Measurements from ENCODE around the gene OTX1.

OTX1 gene

DNA sequence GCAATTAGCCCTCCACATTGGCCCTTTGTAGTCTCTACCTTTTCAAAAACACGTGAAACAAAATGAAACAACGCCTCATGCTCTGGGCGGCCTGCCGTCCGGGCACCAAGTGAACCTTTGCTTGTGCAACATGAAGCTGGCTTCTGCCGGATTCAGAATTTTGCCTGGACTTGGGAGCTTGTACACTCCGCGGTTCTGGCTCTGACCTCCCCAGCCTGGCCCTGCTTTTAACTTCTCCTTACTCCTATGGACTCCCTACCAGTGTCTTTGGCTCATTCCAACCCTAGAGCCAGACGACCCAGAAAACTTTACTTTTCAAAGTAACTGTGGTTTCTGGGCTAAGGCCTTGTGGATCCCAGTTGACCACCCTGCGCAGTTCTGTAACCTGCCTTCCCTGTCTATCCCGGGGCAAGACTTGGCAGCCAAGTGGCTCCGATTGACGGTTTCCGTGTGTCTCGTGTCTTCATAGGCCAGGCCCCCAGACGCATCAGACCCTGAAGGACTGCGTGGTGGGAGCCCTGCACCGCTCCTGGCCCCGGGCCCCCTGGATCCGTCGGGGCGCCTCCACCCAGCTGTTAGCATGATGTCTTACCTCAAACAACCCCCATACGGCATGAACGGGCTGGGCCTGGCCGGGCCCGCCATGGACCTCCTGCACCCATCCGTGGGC lies 1.9 kb downstream of the OTX1 start:
- H3K4me3 Mint-ChIP-seq = peak overlapping the region; percentile 51
- H3K4me1 Mint-ChIP-seq = peaks cover 89% of the 10 kb centered on the region
- H3K9me3 Mint-ChIP-seq = peaks cover 8% of the 10 kb centered on the region
- H3K36me3 Mint-ChIP-seq = no peaks in the 10 kb centered on the region
- no peak for ATAC-seq
- no peak overlapping the region for H3K27ac Mint-ChIP-seq
- peaks cover 96% of the 10 kb centered on the region for H3K27me3 Mint-ChIP-seq

GRCh38 chr2:63053081-63053888 lies 2.7 kb downstream of the OTX1 start:
- ATAC-seq = no peak
- Mint-ChIP-seq H3K9me3 (peaks cover 8% of the 10 kb centered on the region), H3K4me1 (peaks cover 89% of the 10 kb centered on the region), H3K36me3 (no peaks in the 10 kb centered on the region), H3K4me3 (peak overlapping the region; percentile 41), H3K27ac (no peak overlapping the region), H3K27me3 (peaks cover 96% of the 10 kb centered on the region)

GRCh38 chr2:63053889-63054602 lies 3.4 kb downstream of the OTX1 start:
- no peak for ATAC-seq
- Mint-ChIP-seq H3K27me3 (peaks cover 95% of the 10 kb centered on the region), H3K27ac (no peak overlapping the region), H3K36me3 (no peaks in the 10 kb centered on the region), H3K9me3 (peaks cover 8% of the 10 kb centered on the region), H3K4me3 (peak overlapping the region; percentile 45), H3K4me1 (peaks cover 87% of the 10 kb centered on the region)

DNA sequence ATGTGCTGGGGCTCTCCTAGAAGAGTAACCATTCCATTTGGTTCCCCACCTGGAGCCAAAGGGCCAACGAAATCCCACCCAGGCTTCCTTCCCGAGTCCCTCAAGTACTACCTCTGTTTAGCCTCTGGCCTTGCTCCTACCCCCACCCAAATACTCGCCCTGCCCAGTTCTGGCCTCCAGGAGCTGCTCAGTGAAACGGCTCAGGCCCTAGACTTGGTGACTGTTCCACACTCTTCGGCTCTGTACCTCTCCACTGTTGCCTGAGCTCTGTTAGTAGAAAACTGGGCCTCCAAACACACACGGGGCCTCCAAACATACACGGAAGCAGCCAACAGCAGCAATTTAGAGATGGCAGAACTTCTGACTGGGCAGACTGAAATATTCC lies 4.2 kb downstream of the OTX1 start:
- ATAC-seq = no peak
- H3K36me3 Mint-ChIP-seq = no peaks in the 10 kb centered on the region
- no peak overlapping the region for H3K27ac Mint-ChIP-seq
- peak overlapping the region; percentile 45 for H3K4me3 Mint-ChIP-seq
- H3K4me1 Mint-ChIP-seq = peaks cover 80% of the 10 kb centered on the region
- H3K9me3 Mint-ChIP-seq = peaks cover 8% of the 10 kb centered on the region
- H3K27me3 Mint-ChIP-seq = peaks cover 87% of the 10 kb centered on the region

- H3K4me1 Mint-ChIP-seq = peaks cover 76% of the 10 kb centered on the region
- H3K27ac Mint-ChIP-seq = no peak overlapping the region
- no peaks in the 10 kb centered on the region for H3K36me3 Mint-ChIP-seq
- peak overlapping the region; percentile 25 for H3K4me3 Mint-ChIP-seq
- H3K27me3 Mint-ChIP-seq = peaks cover 82% of the 10 kb centered on the region
- H3K9me3 Mint-ChIP-seq = peaks cover 8% of the 10 kb centered on the region
- no peak for ATAC-seq
These were observed 4.8 kb downstream of the OTX1 start for GRCh38 chr2:63055226-63056106.

DNA sequence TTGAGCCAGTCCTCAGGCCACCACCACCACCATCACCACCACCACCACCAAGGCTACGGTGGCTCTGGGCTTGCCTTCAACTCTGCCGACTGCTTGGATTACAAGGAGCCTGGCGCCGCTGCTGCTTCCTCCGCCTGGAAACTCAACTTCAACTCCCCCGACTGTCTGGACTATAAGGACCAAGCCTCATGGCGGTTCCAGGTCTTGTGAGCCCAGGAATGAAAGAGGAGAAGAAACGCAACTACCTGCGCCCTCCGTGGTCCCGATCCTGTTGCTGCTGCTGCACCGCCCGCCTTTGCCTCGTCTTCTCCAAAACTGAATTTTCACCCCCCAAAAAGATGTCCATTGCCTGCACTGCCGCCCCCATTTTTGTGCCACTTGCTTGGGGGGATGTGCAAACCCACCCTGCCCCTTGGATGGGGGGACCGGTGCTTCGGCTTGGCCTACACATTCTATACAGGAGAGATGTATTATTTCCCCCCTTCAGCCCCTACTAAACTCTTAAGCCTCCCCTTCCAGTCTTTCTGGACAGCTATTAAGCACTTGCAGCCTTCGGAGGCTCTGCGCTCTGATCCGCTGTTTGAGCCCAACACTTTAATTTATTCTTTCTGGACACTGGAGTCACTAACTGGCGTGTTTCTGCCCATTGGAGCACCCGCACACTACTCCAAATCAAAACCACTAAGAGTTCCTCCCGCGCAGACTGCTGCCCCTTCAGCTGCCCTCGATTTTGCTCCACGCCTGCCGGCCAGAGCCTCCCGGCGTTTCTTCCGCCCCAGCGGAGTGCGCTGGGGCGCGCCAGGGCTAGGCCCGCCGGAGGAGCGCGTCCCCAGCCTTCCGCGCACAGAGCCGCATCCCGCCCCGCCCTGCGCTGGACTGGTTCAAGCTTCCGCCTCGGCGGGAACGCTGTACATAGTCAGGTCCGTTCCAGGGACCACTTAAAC lies 5.7 kb downstream of the OTX1 start:
- Mint-ChIP-seq H3K9me3 (peaks cover 8% of the 10 kb centered on the region), H3K4me3 (peak overlapping the region; percentile 25), H3K27me3 (peaks cover 79% of the 10 kb centered on the region), H3K36me3 (no peaks in the 10 kb centered on the region), H3K27ac (no peak overlapping the region), H3K4me1 (peaks cover 69% of the 10 kb centered on the region)
- ATAC-seq = no peak

DNA sequence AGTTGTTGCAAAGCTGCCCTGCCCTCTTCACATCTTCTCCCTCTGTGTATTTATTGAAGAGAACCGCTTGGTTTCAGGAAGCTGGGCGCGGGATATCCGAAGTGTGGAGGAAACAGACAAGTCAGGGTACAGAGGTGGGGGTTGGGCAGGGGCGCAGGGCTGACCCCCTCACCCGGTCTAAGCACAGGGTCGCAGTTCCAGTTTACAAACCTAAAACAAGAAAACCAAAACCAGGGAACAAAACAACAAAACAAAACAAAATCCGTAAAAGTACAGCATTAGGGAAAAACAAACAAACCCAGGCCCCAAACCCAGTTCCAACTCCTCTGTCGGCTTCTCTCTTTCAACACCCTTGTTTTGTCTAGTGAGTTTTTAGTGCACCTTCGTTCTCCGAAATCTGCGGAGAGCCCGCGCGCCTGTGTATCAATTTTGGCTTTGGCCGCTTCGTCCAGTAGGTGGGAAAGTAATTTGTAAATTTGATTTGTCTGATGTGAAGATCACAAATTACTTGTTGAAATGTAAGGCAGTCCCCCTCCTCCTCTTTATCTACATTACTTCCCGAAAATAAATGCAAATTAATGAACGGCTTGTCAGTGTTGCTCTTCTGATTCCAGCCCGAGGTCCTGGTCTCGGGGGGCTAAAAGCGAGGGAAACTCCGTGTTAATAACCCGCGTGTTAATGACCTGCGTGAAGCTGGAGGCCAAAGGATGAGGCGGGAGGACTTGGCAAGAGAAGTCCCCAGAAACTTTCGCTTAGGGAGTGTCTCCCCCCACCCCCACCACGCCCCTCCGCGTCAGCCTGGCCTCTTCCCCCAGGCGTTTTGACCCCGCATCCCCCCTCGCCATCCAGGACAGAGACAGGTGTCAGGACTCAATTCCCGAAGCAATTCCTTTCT lies 6.9 kb downstream of the OTX1 start:
- H3K36me3 Mint-ChIP-seq = no peaks in the 10 kb centered on the region
- peak overlapping the region; percentile 6 for H3K4me3 Mint-ChIP-seq
- no peak for ATAC-seq
- H3K27me3 Mint-ChIP-seq = peaks cover 83% of the 10 kb centered on the region
- no peak overlapping the region for H3K27ac Mint-ChIP-seq
- peaks cover 7% of the 10 kb centered on the region for H3K9me3 Mint-ChIP-seq
- peaks cover 62% of the 10 kb centered on the region for H3K4me1 Mint-ChIP-seq

DNA sequence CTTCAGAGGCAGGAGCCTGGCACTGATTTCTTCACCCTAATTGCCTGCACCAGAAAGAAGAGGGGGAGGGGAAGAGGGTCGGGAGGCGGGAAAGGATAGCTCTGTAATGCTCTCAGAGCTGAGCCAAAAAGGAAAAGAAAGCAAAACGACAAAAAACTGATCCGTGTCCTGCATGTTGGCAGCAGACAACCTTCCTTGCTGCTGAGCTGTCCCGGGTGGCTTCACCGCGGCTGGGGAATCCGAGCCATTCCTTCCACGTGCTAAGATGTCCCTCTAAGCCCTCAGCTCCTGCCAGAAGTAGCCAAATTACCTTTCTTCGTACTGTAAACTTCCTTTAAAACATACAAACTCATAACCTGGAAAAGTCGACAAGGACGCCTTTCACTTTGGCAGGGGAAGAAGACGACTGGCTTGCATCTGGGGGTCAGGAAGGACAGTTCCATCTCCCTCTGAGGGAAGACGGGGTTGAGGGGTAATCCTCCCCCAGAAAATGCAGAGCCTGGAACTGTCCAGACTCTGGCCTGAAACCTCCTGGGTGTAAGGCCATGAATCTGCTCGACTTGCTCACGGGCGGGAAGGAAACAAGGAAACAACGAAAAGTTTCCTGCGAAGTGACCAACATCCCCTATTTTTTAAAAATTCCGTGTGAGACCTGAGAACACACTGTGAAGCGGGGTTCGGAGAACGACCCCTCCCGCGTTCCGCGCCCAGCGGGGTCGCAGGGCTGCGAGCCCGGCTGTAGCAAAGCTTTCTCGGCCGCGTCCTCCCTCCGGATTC lies 7.7 kb downstream of the OTX1 start:
- Mint-ChIP-seq H3K27ac (no peak overlapping the region), H3K4me3 (peak overlapping the region; percentile 48), H3K27me3 (peaks cover 79% of the 10 kb centered on the region), H3K4me1 (peaks cover 53% of the 10 kb centered on the region), H3K36me3 (no peaks in the 10 kb centered on the region), H3K9me3 (peaks cover 5% of the 10 kb centered on the region)
- ATAC-seq = no peak

GRCh38 chr2:63058921-63059792 lies 8.5 kb downstream of the OTX1 start:
- Mint-ChIP-seq H3K9me3 (peaks cover 5% of the 10 kb centered on the region), H3K4me1 (peaks cover 45% of the 10 kb centered on the region), H3K36me3 (no peaks in the 10 kb centered on the region), H3K27ac (no peak overlapping the region), H3K27me3 (peaks cover 78% of the 10 kb centered on the region), H3K4me3 (no peak overlapping the region)
- ATAC-seq = no peak

GRCh38 chr2:63059793-63060471 lies 9.3 kb downstream of the OTX1 start:
- H3K9me3 Mint-ChIP-seq = peaks cover 5% of the 10 kb centered on the region
- no peak overlapping the region for H3K4me3 Mint-ChIP-seq
- H3K27me3 Mint-ChIP-seq = peaks cover 78% of the 10 kb centered on the region
- peaks cover 37% of the 10 kb centered on the region for H3K4me1 Mint-ChIP-seq
- H3K27ac Mint-ChIP-seq = no peak overlapping the region
- no peak for ATAC-seq
- no peaks in the 10 kb centered on the region for H3K36me3 Mint-ChIP-seq

DNA sequence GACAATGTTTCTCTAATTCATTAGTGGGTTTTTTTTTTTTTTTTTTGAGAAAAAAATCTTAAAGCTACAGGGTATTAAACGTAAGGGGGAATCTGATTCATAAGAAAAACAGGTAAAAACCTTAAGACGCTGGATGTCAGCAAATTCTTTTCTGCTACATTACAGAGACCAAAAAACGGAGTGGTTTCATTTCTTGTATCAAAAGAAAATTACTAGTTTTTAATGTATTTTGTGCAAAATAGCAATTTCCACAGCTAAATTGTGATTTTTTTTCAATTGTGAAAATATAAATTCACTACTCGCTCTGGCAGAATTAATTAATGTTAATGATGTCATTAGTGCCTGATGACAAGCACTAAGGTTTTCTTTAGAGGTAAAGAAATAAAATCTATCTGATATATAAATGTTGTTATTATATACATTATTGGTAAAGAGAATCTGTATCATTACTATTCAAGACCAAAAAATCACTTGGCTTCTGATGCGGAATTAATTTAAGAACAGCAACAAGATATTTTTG lies 9.9 kb downstream of the OTX1 start:
- no peak for ATAC-seq
- Mint-ChIP-seq H3K9me3 (peaks cover 5% of the 10 kb centered on the region), H3K27me3 (peaks cover 76% of the 10 kb centered on the region), H3K27ac (no peak overlapping the region), H3K4me1 (peaks cover 33% of the 10 kb centered on the region), H3K36me3 (no peaks in the 10 kb centered on the region), H3K4me3 (no peak overlapping the region)

Data from stimulated activated memory B cell treated with anti-CD40 and anti-IgM and Interleukin-4, amounts not matched to agents 10 μg/mL and 1 μg/mL and 100 μg/mL, for 72 hours (primary cell).